VCaP (cell line): ENCODE data around the gene ZNF804B.

Source experiments
- H3K27ac ChIP-seq: fragments of 450-650 bp; 2 replicates; pipeline ENCODE4 v1.5.1; 2017
- TF ChIP-seq, protein P1 (sequence below): fragments of 450-650 bp; conservative IDR thresholded peaks from 2 replicates; pipeline ENCODE4 v1.5.1; 2017; ENCODE audit warnings: mild to moderate bottlenecking, moderate library complexity

Gene ZNF804B

GRCh38 chr7:89104748-89105685 is 345.5 kb downstream of the ZNF804B start:
- TF ChIP-seq, protein P1, sequence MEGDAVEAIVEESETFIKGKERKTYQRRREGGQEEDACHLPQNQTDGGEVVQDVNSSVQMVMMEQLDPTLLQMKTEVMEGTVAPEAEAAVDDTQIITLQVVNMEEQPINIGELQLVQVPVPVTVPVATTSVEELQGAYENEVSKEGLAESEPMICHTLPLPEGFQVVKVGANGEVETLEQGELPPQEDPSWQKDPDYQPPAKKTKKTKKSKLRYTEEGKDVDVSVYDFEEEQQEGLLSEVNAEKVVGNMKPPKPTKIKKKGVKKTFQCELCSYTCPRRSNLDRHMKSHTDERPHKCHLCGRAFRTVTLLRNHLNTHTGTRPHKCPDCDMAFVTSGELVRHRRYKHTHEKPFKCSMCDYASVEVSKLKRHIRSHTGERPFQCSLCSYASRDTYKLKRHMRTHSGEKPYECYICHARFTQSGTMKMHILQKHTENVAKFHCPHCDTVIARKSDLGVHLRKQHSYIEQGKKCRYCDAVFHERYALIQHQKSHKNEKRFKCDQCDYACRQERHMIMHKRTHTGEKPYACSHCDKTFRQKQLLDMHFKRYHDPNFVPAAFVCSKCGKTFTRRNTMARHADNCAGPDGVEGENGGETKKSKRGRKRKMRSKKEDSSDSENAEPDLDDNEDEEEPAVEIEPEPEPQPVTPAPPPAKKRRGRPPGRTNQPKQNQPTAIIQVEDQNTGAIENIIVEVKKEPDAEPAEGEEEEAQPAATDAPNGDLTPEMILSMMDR = no peak
- no peak overlapping the region for H3K27ac ChIP-seq

DNA sequence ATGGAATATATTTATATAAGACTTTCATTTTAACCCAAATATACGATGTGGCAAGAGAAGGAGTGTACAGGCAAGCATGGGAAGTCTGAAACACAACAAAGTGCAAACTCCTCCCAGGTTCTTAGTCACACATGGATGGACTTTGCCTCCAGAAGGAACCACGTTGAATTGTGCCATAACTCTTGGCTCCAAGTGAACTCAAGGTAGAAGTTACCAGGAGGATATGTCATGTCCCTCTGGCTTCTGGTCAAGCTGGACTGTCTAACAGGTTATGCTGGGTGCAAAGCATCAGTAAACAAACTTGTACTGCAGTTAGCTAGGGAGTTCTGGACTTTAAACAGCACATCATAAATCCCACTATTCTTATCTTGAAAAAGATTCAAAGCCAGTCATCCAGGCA is 364.4 kb downstream of the ZNF804B start:
- TF ChIP-seq, protein P1 = no peak

GRCh38 chr7:89129600-89130375 is 370.3 kb downstream of the ZNF804B start:
- TF ChIP-seq, protein P1 = no peak
- H3K27ac ChIP-seq = no peak overlapping the region

More for the DNA sequence above, 364.4 kb downstream of the ZNF804B start:
- no peak overlapping the region for H3K27ac ChIP-seq

- TF ChIP-seq, protein P1 = no peak
- no peak overlapping the region for H3K27ac ChIP-seq
These were observed 373.9 kb downstream of the ZNF804B start for GRCh38 chr7:89133357-89133756.

GRCh38 chr7:89133819-89134218 is 374.3 kb downstream of the ZNF804B start:
- no peak overlapping the region for H3K27ac ChIP-seq
- TF ChIP-seq, protein P1 = no peak

GRCh38 chr7:89145801-89146200 is 386.3 kb downstream of the ZNF804B start:
- H3K27ac ChIP-seq = no peak overlapping the region
- TF ChIP-seq, protein P1 = no peak

GRCh38 chr7:89160107-89160506 is 400.6 kb downstream of the ZNF804B start:
- no peak overlapping the region for H3K27ac ChIP-seq
- TF ChIP-seq, protein P1 = no peak
